KOPT-K1 (cell line): Measurements from ENCODE around the gene NAV2.

ENCODE experiments used
- H3K27ac ChIP-seq: fragments of 200-600 bp; sonication (generic); 2 replicates; pipeline ENCODE4 v1.5.1; 2016; ENCODE audit warnings: antibody characterized with exemption, mild to moderate bottlenecking, low read depth, low read length; ENCODE audit not compliant: poor library complexity, severe bottlenecking
- H3K36me3 ChIP-seq: fragments of 200-600 bp; sonication (generic); 2 replicates; pipeline ENCODE4 v1.5.1; 2017; ENCODE audit warnings: antibody characterized with exemption, mild to moderate bottlenecking, low read length, moderate library complexity; ENCODE audit not compliant: insufficient read depth
- H3K9me3 ChIP-seq: fragments of 200-600 bp; sonication (generic); 2 replicates; pipeline ENCODE4 v1.5.1; 2017; ENCODE audit warnings: antibody characterized with exemption, low read length, mild to moderate bottlenecking; ENCODE audit not compliant: insufficient read depth, poor library complexity, severe bottlenecking

The NAV2 gene

GRCh38 chr11:19962053-19962800 lies 249.6 kb downstream of the NAV2 start:
- Histone ChIP-seq H3K36me3 (no peaks in the 10 kb centered on the region), H3K9me3 (no peaks in the 10 kb centered on the region), H3K27ac (no peak overlapping the region)

GRCh38 chr11:19962801-19963175 lies 250.2 kb downstream of the NAV2 start:
- Histone ChIP-seq H3K9me3 (no peaks in the 10 kb centered on the region), H3K27ac (no peak overlapping the region), H3K36me3 (no peaks in the 10 kb centered on the region)

- no peaks in the 10 kb centered on the region for H3K9me3 ChIP-seq
- H3K27ac ChIP-seq, result no peak overlapping the region
- H3K36me3 ChIP-seq, result no peaks in the 10 kb centered on the region
Measured at GRCh38 chr11:19963697-19964387, 251.2 kb downstream of the NAV2 start.

GRCh38 chr11:19966441-19966840 lies 253.8 kb downstream of the NAV2 start:
- Histone ChIP-seq H3K36me3 (no peaks in the 10 kb centered on the region), H3K27ac (no peak overlapping the region)

GRCh38 chr11:19966927-19967326 lies 254.3 kb downstream of the NAV2 start:
- Histone ChIP-seq H3K27ac (no peak overlapping the region), H3K36me3 (no peaks in the 10 kb centered on the region), H3K9me3 (no peaks in the 10 kb centered on the region)

More at GRCh38 chr11:19966441-19966840, 253.8 kb downstream of the NAV2 start:
- no peaks in the 10 kb centered on the region for H3K9me3 ChIP-seq

GRCh38 chr11:19967787-19968186 lies 255.2 kb downstream of the NAV2 start:
- Histone ChIP-seq H3K27ac (no peak overlapping the region), H3K9me3 (no peaks in the 10 kb centered on the region), H3K36me3 (no peaks in the 10 kb centered on the region)

- Histone ChIP-seq H3K36me3 (no peaks in the 10 kb centered on the region), H3K27ac (no peak overlapping the region), H3K9me3 (no peaks in the 10 kb centered on the region)
Measured at GRCh38 chr11:19968860-19969259, 256.2 kb downstream of the NAV2 start.

- H3K27ac ChIP-seq, result no peak overlapping the region
- no peaks in the 10 kb centered on the region for H3K36me3 ChIP-seq
- no peaks in the 10 kb centered on the region for H3K9me3 ChIP-seq
Measured at GRCh38 chr11:19970944-19971343, 258.3 kb downstream of the NAV2 start.

GRCh38 chr11:19972091-19972490 lies 259.5 kb downstream of the NAV2 start:
- Histone ChIP-seq H3K36me3 (no peaks in the 10 kb centered on the region), H3K9me3 (no peaks in the 10 kb centered on the region), H3K27ac (no peak overlapping the region)

GRCh38 chr11:19972651-19973050 lies 260.0 kb downstream of the NAV2 start:
- no peaks in the 10 kb centered on the region for H3K36me3 ChIP-seq
- no peak overlapping the region for H3K27ac ChIP-seq

GRCh38 chr11:19973136-19973635 lies 260.5 kb downstream of the NAV2 start:
- Histone ChIP-seq H3K27ac (no peak overlapping the region), H3K36me3 (no peaks in the 10 kb centered on the region), H3K9me3 (no peaks in the 10 kb centered on the region)

More at GRCh38 chr11:19972651-19973050, 260.0 kb downstream of the NAV2 start:
- H3K9me3 ChIP-seq, result no peaks in the 10 kb centered on the region

- Histone ChIP-seq H3K36me3 (no peaks in the 10 kb centered on the region), H3K9me3 (no peaks in the 10 kb centered on the region), H3K27ac (no peak overlapping the region)
Measured at GRCh38 chr11:19974886-19975285, 262.2 kb downstream of the NAV2 start.

- Histone ChIP-seq H3K36me3 (no peaks in the 10 kb centered on the region), H3K9me3 (no peaks in the 10 kb centered on the region), H3K27ac (no peak overlapping the region)
Measured at GRCh38 chr11:19975414-19975990, 262.9 kb downstream of the NAV2 start.

- no peaks in the 10 kb centered on the region for H3K36me3 ChIP-seq
- no peak overlapping the region for H3K27ac ChIP-seq
- H3K9me3 ChIP-seq, result no peaks in the 10 kb centered on the region
Measured at GRCh38 chr11:19976281-19976941, 263.8 kb downstream of the NAV2 start.

- H3K36me3 ChIP-seq, result no peaks in the 10 kb centered on the region
- no peaks in the 10 kb centered on the region for H3K9me3 ChIP-seq
- no peak overlapping the region for H3K27ac ChIP-seq
Measured at GRCh38 chr11:19977941-19978340, 265.3 kb downstream of the NAV2 start.
